Jurkat, Clone E6-1 (cell line): ENCODE results near the gene SLC25A10.
"Not testable (repeated sequence)": the region's sequence is repeated elsewhere in the genome, so short reads cannot be mapped to it uniquely, and the experiment has no call there.

Experiments
- DNase-seq: peaks from one replicate; pipeline ENCODE4 v3.0.0-alpha.2; 2011; ENCODE audit warnings: low read depth, low spot score
- H3K4me3 ChIP-seq: 2 replicates; pipeline ENCODE4 v1.5.1; 2011; ENCODE audit warnings: mild to moderate bottlenecking, low read length, control low read depth, moderate library complexity

SLC25A10 gene

DNA sequence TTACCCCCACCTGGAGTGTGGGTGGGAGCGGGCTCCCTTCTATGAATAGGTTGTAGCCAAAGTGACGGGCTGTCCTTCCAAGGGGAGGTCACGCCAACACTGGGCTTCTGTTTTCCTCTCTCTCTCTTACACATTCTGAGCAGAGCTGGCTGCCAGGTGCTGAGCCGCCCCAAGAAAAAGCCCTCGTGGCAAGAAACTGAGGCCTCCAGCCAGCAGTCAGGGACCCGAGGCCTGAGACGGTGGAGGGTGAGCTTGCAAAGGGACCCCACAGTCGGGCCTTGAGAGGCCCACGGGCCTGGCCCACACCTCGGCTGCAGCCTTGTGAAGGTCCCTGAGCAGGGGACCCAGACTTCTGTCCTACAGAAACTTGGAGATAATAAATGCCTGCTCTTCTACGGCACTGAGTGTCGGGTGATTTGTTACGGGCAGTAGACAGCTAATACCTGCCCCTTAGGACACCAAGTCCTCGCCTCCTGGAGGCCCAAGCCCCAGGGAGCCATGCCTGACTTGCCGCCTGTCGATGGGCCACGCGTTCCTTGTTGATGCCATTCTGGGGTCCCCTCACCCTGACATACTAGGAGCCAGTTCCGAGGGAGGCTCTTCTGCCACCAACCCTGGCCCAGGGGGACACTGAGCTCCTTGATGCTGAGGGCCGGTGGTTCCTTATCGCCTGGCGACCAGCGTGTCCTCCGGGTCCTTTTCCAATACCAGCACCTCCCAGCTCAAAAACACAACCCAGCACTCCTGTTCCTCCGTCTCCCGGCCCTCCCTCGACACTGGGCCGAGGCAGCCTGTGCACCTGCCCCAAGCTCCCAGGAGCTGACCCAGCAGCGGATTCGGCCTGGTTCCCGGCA is 26.1 kb downstream of the SLC25A10 start:
- no peak for DNase-seq
- H3K4me3 ChIP-seq = no peak overlapping the region

DNA sequence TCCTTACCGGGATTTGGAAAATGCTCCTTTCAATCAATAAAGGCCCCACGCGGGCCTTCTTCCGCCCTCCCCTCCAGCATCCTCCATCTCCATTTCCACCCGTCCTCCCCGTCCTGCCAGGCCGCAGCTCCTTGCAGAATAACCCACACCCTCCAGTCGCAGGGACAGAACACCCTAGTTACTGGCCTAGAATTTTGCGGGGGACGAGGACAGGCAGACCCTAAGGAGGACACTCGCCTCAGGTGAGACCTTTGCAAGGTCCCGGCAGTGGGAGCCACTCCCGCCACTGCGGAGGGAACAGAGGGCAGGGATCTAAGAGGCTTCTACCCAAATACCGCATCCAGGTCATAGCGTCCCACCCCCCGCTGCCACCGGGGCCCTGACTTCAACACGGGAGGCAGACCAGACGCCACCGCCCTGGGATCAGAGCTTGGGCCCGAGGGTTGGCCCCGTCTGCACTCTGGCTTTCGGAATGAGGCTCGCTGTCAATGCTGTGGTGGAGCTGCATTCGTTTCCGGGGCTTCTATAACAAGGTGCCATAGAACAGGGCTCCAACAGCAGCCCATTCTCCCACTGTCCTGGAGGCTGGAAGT is 26.8 kb downstream of the SLC25A10 start:
- H3K4me3 ChIP-seq = no peak overlapping the region
- no peak for DNase-seq

DNA sequence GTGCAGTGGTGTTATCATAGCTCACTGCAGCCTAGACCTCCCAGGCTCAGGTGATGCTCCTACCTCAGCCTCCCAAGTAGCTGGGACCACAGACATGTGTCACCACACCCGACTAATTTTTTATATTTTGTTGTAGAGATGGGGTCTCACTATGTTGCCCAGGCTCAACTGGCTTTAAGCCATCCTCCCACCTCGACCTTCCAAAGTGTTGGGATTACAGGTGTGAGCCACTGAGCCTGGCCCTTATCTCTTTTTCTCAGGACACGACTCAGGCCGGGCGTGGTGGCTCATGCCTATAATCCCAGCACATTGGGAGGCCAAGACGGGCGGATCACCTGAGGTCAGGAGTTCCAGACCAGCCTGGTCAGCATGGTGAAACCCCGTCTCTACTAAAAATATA is 27.5 kb downstream of the SLC25A10 start:
- DNase-seq, H3K4me3 ChIP-seq: not testable (repeated sequence)

DNA sequence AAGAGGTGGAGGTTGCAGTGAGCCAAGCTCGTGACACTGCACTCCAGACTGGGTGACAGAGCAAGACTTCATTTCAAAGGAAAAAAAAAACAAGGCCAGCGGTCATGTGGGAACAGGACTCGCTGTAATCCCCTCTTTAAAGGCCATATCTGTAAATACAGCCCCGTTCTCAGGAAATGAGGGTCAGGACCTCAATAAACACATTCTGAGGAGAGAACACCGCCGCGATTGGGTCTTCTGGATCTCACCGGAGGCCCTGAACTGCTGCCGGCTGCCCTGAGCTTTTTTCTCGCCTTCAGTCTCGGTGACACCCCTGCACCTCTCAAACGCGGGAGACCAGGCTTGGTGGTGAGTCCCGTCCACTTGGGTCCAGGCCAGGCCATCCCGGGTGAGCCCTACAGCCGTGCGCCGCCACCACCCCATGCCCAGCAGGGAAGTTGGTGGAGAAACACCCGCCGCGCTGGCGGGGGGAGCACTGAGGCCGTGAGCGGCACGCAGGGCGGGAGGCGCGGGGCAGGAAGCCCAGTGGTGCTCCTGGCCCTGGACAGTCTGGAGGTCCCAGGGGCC is 28.4 kb downstream of the SLC25A10 start:
- no peak for DNase-seq

DNA sequence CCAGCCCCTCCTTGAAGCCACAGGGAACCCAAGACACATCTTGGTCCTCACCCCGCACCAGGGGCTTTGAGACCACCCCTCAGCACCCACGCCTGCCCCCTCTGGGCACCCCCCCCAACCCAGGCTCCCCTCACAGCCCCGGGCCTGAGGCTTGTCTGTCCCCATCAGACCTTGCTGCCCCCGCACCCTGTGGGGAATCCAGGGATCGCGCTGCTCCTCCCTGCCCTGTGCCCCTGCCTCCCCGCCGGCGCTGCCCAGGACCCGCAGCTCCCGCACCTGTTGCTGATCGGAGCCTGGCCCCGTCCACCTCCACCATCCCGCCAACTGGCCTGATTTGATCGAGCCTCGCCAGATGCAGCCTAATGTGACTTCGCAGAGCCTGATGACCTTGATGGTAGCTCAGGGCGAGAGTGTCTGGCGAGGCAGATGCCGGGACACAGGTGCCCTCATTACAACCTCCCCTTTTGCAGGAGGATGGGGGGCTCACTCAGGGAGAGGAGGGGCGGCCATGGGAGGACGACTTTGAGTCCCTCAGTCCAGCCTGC is 29.0 kb downstream of the SLC25A10 start:
- DNase-seq = no peak
- H3K4me3 ChIP-seq = no peak overlapping the region

More for the DNA sequence above, 28.4 kb downstream of the SLC25A10 start:
- H3K4me3 ChIP-seq = no peak overlapping the region

DNA sequence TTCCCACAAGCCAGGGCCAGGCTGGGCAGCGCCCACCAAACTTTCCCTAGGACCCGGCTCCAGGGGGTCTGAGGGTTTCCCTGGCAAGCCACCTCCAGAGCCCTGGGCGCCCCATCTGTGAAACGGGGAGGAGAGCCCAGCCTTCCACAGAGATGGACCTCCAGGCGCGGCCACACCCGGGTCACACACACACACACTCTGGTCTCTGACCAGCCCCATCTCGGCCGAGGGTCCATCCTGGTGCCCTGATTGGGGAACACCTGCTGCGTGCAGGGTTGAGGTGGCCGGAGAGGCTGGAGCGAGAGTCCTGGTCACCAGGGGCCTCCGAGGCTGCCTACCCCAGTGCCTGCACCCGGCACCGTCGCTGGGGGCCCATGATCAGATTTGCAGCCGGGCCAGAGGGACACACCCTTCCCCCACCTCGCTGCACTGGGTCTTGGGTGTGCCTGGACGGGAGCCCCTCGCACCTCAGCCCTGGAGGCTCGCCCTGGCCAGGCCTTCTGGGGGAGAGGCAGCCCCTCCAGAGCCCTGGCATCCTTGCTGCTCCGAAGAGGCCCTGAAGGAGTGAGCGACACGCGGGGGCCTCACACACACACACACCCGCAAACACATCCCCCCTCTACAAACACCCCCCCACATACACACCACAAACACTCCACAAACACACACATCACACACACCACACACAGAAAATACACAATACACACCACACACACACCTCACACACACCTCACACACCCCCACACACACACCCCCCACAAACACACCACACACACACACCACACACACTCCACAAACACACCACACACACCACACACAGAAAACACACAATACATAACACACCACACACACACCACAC is 29.7 kb downstream of the SLC25A10 start:
- no peak overlapping the region for H3K4me3 ChIP-seq
- no peak for DNase-seq
